ENCODE results near the gene STK33. TPM values are rescaled to one million over a fixed set of nuclear protein-coding genes. Genes with fewer than 3 reads are reported as not detected.

The STK33 gene
- total RNA-seq, 1 donor from 2014 or later = 0.53 TPM

DNA sequence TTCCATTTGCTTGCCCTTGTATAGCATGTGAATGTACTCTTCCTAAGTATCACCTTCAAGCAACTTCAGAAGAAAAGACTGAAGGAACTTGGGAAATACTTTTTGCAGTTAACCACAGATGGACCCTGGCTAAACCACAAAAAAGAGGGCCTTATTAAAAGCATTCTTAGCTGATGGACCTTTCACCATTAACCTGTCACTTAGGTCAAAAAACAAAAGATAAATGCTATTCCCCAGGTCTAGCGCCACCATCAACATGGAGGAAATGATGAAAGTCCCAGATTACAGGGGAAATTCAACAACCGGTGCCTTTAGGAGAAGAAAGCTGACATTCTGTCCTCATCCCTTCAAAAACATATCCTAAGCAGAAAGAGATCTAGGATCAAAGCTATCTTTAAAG lies 29.5 kb downstream of the STK33 start:
- Histone ChIP-seq H3K36me3 (ENCODE audit: control insufficient read depth, insufficient read depth, low read length) (no peaks in the 10 kb centered on the region), H3K27me3 (ENCODE audit: control insufficient read depth, insufficient read depth, low read length) (no peaks in the 10 kb centered on the region), H3K4me3 (ENCODE audit: low read depth, low read length) (no peak overlapping the region)
- TF ChIP-seq, protein P1, sequence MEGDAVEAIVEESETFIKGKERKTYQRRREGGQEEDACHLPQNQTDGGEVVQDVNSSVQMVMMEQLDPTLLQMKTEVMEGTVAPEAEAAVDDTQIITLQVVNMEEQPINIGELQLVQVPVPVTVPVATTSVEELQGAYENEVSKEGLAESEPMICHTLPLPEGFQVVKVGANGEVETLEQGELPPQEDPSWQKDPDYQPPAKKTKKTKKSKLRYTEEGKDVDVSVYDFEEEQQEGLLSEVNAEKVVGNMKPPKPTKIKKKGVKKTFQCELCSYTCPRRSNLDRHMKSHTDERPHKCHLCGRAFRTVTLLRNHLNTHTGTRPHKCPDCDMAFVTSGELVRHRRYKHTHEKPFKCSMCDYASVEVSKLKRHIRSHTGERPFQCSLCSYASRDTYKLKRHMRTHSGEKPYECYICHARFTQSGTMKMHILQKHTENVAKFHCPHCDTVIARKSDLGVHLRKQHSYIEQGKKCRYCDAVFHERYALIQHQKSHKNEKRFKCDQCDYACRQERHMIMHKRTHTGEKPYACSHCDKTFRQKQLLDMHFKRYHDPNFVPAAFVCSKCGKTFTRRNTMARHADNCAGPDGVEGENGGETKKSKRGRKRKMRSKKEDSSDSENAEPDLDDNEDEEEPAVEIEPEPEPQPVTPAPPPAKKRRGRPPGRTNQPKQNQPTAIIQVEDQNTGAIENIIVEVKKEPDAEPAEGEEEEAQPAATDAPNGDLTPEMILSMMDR (IDR thresholded peaks at IDR 0.05; ENCODE audit: insufficient read depth, low read length, severe bottlenecking) = no peak
- no peak for FAIRE-seq
- DNase-seq (ENCODE audit: low read depth) = no peak

- H3K36me3 ChIP-seq (ENCODE audit: control insufficient read depth, insufficient read depth, low read length) = no peaks in the 10 kb centered on the region
- DNase-seq (ENCODE audit: low read depth) (no peak), FAIRE-seq (no peak)
- H3K27me3 ChIP-seq (ENCODE audit: control insufficient read depth, insufficient read depth, low read length) = no peaks in the 10 kb centered on the region
- TF ChIP-seq, protein P1 (IDR thresholded peaks at IDR 0.05; ENCODE audit: insufficient read depth, low read length, severe bottlenecking) = no peak
- no peak overlapping the region for H3K4me3 ChIP-seq (ENCODE audit: low read depth, low read length)
Observed at GRCh38 chr11:8561461-8561860, 32.6 kb downstream of the STK33 start.

DNA sequence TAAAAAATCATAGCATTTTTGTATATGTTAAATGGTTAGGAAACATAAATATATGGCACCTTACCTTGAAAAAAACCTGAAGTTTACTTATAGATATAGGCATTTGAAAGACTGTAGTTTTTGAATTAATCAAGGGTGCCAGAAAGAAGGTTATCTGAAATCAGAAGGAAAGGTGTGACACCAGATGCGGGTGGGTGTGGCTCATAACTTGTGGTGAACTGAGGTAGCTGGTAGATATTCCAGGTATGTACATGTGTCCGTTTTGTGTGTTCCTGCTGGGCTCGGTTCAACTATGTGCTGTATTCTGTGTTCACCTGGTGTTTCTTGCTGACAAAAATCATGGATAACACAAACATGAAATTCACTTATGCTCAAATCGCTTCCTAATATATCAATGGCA lies 35.6 kb downstream of the STK33 start:
- no peaks in the 10 kb centered on the region for H3K27me3 ChIP-seq (ENCODE audit: control insufficient read depth, insufficient read depth, low read length)
- no peaks in the 10 kb centered on the region for H3K36me3 ChIP-seq (ENCODE audit: control insufficient read depth, insufficient read depth, low read length)
- no peak for FAIRE-seq
- H3K4me3 ChIP-seq (ENCODE audit: low read depth, low read length) = no peak overlapping the region
- TF ChIP-seq, protein P1 (IDR thresholded peaks at IDR 0.05; ENCODE audit: insufficient read depth, low read length, severe bottlenecking) = no peak
- no peak for DNase-seq (ENCODE audit: low read depth)

DNA sequence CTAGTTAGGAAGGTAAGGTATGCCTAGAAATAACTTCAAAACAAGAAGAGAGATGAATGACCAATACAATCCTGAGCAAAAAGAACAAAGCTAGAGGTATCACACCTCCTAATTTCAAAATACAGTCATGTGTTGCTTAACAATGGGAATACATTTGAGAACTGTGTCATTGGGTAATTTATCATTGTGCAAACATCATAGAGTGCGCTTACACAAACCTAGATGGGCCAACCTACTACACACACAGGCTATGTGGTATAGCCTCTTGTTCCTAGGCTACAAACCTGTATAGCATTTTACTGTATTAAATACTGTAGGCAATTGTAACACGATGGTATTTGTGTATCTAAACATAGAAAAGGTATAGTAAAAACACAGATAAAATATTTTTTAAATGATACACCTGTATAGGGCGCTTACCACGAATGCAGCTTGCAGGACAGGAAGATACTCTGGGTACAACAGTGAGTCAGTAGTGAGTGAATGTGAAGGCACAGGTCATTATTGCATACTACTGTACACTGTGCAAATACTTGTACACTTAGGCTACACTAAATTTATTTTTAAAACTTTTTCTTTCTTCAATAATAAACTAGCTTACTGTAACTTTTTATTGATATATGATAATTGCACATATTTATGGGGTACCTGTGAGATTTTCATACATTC lies 48.2 kb downstream of the STK33 start:
- TF ChIP-seq, protein P1 (IDR thresholded peaks at IDR 0.05; ENCODE audit: insufficient read depth, low read length, severe bottlenecking) = no peak
- Histone ChIP-seq H3K27me3 (ENCODE audit: control insufficient read depth, insufficient read depth, low read length) (no peaks in the 10 kb centered on the region), H3K4me3 (ENCODE audit: low read depth, low read length) (no peak overlapping the region), H3K36me3 (ENCODE audit: control insufficient read depth, insufficient read depth, low read length) (no peaks in the 10 kb centered on the region)
- FAIRE-seq = no peak
- peak; percentile 66 for DNase-seq (ENCODE audit: low read depth)

DNA sequence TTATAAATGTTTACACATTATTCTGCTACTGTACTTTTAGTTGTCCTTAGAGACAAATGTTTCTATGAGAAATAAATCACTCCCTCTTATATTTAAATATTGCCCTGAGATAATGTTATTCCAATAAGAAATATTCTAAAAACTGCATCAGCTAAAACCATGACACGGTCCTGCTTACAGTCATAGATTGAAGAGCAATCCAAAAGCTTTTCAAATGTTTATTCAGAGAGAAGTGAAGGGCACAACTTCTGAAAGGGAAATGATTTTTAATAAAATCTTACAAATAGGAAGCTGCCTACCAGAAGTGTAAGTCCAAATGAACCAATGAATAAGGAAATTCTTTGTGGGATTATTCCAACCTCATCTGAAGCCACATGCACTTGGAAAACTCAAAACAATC lies 49.2 kb downstream of the STK33 start:
- no peak for FAIRE-seq
- TF ChIP-seq, protein P1 (IDR thresholded peaks at IDR 0.05; ENCODE audit: insufficient read depth, low read length, severe bottlenecking) = no peak
- no peak for DNase-seq (ENCODE audit: low read depth)
- H3K4me3 ChIP-seq (ENCODE audit: low read depth, low read length) = no peak overlapping the region
- H3K27me3 ChIP-seq (ENCODE audit: control insufficient read depth, insufficient read depth, low read length) = no peaks in the 10 kb centered on the region
- H3K36me3 ChIP-seq (ENCODE audit: control insufficient read depth, insufficient read depth, low read length) = no peaks in the 10 kb centered on the region

DNA sequence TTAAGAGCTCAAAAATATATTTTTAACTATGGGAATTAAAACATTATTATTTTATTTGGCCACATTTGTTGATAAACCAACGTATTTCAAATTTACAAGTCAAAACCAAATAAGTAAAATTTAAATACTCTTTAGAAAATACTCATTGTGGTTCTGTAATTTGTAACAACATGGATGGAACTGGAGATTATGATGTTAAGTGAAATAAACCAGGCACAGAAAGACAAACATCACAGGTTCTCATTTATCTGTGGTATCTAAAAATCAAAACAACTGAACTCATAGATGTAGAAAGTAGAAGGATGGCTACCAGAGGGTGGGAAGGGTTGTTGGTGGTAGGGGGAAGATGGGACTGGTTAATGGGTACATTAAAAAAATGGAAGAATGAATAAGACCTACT lies 50.8 kb downstream of the STK33 start:
- no peaks in the 10 kb centered on the region for H3K27me3 ChIP-seq (ENCODE audit: control insufficient read depth, insufficient read depth, low read length)
- no peak for FAIRE-seq
- no peaks in the 10 kb centered on the region for H3K36me3 ChIP-seq (ENCODE audit: control insufficient read depth, insufficient read depth, low read length)
- H3K4me3 ChIP-seq (ENCODE audit: low read depth, low read length) = no peak overlapping the region
- TF ChIP-seq, protein P1 (IDR thresholded peaks at IDR 0.05; ENCODE audit: insufficient read depth, low read length, severe bottlenecking) = no peak
- DNase-seq (ENCODE audit: low read depth) = no peak
